Epithelial cell of esophagus (primary cell): Measurements from ENCODE around the gene FAM131A.

Source experiments
- DNase-seq: peaks from one replicate; pipeline ENCODE4 v3.0.0; 2010; ENCODE audit warnings: low read depth
- H3K4me3 ChIP-seq: 2 replicates; pipeline ENCODE4 v1.5.1; 2011; ENCODE audit warnings: mild to moderate bottlenecking, low read length, control low read depth
- CTCF ChIP-seq: IDR thresholded peaks from 2 replicates; pipeline ENCODE4 v1.5.1; 2011; ENCODE audit warnings: low read depth, mild to moderate bottlenecking, low read length, control low read depth, inconsistent platforms; ENCODE audit not compliant: insufficient read depth; ENCODE audit errors: missing control alignments

FAM131A gene

GRCh38 chr3:184333700-184334099, 3.7 kb upstream of the FAM131A start:
- TF ChIP-seq CTCF = no peak
- H3K4me3 ChIP-seq = no peak overlapping the region
- DNase-seq = no peak

- no peak for TF ChIP-seq CTCF
- no peak overlapping the region for H3K4me3 ChIP-seq
- DNase-seq = peak; percentile 88
Measured at GRCh38 chr3:184334470-184335158, 2.8 kb upstream of the FAM131A start.

GRCh38 chr3:184335291-184335660, 2.1 kb upstream of the FAM131A start:
- peak overlapping the region; percentile 1 for H3K4me3 ChIP-seq
- TF ChIP-seq CTCF = no peak
- DNase-seq = no peak

GRCh38 chr3:184335661-184336546, 1.5 kb upstream of the FAM131A start:
- peak overlapping the region; percentile 75 for H3K4me3 ChIP-seq
- TF ChIP-seq CTCF = no peak
- peak; percentile 80 for DNase-seq

GRCh38 chr3:184336547-184337398, 627 bp upstream of the FAM131A start:
- peak; percentile 52 for DNase-seq
- peak overlapping the region; percentile 75 for H3K4me3 ChIP-seq
- no peak for TF ChIP-seq CTCF

- no peak overlapping the region for H3K4me3 ChIP-seq
- DNase-seq = no peak
- TF ChIP-seq CTCF = no peak
Measured at GRCh38 chr3:184337981-184338380, 581 bp downstream of the FAM131A start.
